ENCODE results near the gene IRAK1.

IRAK1 gene

DNA sequence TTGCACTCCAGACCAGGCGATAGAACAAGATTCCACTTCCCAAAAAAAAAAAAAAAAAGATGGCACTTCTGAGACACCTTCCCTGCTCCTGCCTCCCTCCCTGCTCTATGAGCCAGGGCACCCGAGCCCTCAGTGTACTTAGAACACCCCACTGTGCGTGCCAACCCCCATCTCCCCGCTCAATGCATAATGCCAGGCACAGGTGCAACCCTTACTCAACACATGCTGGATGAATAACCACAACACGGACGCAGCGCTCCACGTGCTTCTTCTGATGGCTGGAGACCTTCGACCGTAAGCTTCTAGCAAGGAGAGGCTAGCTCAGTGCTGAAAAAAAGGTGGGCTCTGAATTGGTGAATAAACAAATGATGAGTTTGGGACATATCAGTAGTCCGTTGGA is 19.9 kb upstream of the IRAK1 start:
- H3K9ac ChIP-seq (ENCODE audit: insufficient read length, low read depth), result no peak overlapping the region
- no peaks in the 10 kb centered on the region for H3K36me3 ChIP-seq (ENCODE audit: insufficient read depth, insufficient read length, low read length)
- H3K4me1 ChIP-seq (ENCODE audit: insufficient read depth, insufficient read length), result no peaks in the 10 kb centered on the region
- TF ChIP-seq SUZ12 (IDR thresholded peaks at IDR 0.05; ENCODE audit: extremely low read depth, insufficient read depth, insufficient read length) (no peak), ZNF274 (IDR thresholded peaks at IDR 0.05; ENCODE audit: low read depth, low read length) (no peak), YY1 (IDR thresholded peaks at IDR 0.05; ENCODE audit: insufficient read depth, insufficient read length) (no peak)
- no peaks in the 10 kb centered on the region for H3K9me3 ChIP-seq (ENCODE audit: insufficient read depth, low read length)
- DNase-seq (ENCODE audit: low read depth, low spot score), result no peak
- no peak overlapping the region for H3K4me3 ChIP-seq (ENCODE audit: insufficient read length, low read depth)
- H3K27me3 ChIP-seq (ENCODE audit: insufficient read depth, insufficient read length), result no peaks in the 10 kb centered on the region

GRCh38 chrX:154038656-154039055 is 19.0 kb upstream of the IRAK1 start:
- H3K9me3 ChIP-seq (ENCODE audit: insufficient read depth, low read length), result no peaks in the 10 kb centered on the region
- H3K4me1 ChIP-seq (ENCODE audit: insufficient read depth, insufficient read length), result no peaks in the 10 kb centered on the region
- TF ChIP-seq SUZ12 (IDR thresholded peaks at IDR 0.05; ENCODE audit: extremely low read depth, insufficient read depth, insufficient read length), result no peak

DNA sequence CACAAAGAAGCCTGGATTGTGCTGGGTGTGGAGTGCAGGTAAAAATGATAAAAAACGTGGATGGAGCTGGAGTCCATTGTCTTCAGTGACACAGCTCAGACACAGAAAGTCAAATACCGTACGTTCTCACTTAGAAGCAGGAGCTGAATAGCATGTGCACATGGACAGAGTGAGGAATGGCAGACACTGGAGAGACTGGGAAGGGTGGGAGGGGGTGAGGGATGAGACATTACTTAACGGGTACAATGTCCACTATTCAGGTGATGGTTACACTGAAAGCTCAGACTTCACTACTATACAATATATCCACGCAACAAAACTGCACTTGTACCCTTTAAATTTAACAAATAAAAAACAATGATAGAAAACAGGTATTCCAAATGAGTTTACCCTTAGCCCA is 18.1 kb upstream of the IRAK1 start:
- H3K4me1 ChIP-seq (ENCODE audit: insufficient read depth, insufficient read length), result no peaks in the 10 kb centered on the region
- no peaks in the 10 kb centered on the region for H3K27me3 ChIP-seq (ENCODE audit: insufficient read depth, insufficient read length)
- no peaks in the 10 kb centered on the region for H3K36me3 ChIP-seq (ENCODE audit: insufficient read depth, insufficient read length, low read length)
- no peak for TF ChIP-seq ZNF274 (IDR thresholded peaks at IDR 0.05; ENCODE audit: low read depth, low read length)
- no peak for TF ChIP-seq YY1 (IDR thresholded peaks at IDR 0.05; ENCODE audit: insufficient read depth, insufficient read length)
- no peak for TF ChIP-seq SUZ12 (IDR thresholded peaks at IDR 0.05; ENCODE audit: extremely low read depth, insufficient read depth, insufficient read length)
- no peak for DNase-seq (ENCODE audit: low read depth, low spot score)
- H3K9me3 ChIP-seq (ENCODE audit: insufficient read depth, low read length), result no peaks in the 10 kb centered on the region
- no peak overlapping the region for H3K9ac ChIP-seq (ENCODE audit: insufficient read length, low read depth)
- H3K4me3 ChIP-seq (ENCODE audit: insufficient read length, low read depth), result no peak overlapping the region

More at GRCh38 chrX:154038656-154039055, 19.0 kb upstream of the IRAK1 start:
- Histone ChIP-seq H3K36me3 (ENCODE audit: insufficient read depth, insufficient read length, low read length) (no peaks in the 10 kb centered on the region), H3K9ac (ENCODE audit: insufficient read length, low read depth) (no peak overlapping the region), H3K27me3 (ENCODE audit: insufficient read depth, insufficient read length) (no peaks in the 10 kb centered on the region), H3K4me3 (ENCODE audit: insufficient read length, low read depth) (no peak overlapping the region)
- no peak for DNase-seq (ENCODE audit: low read depth, low spot score)

GRCh38 chrX:154036513-154036912 is 16.8 kb upstream of the IRAK1 start:
- TF ChIP-seq SUZ12 (IDR thresholded peaks at IDR 0.05; ENCODE audit: extremely low read depth, insufficient read depth, insufficient read length) (no peak), ZNF274 (IDR thresholded peaks at IDR 0.05; ENCODE audit: low read depth, low read length) (no peak)
- no peaks in the 10 kb centered on the region for H3K27me3 ChIP-seq (ENCODE audit: insufficient read depth, insufficient read length)
- H3K9me3 ChIP-seq (ENCODE audit: insufficient read depth, low read length), result no peaks in the 10 kb centered on the region
- peaks cover 6% of the 10 kb centered on the region for H3K36me3 ChIP-seq (ENCODE audit: insufficient read depth, insufficient read length, low read length)
- no peak overlapping the region for H3K9ac ChIP-seq (ENCODE audit: insufficient read length, low read depth)
- no peak overlapping the region for H3K4me3 ChIP-seq (ENCODE audit: insufficient read length, low read depth)
- no peaks in the 10 kb centered on the region for H3K4me1 ChIP-seq (ENCODE audit: insufficient read depth, insufficient read length)
- no peak for DNase-seq (ENCODE audit: low read depth, low spot score)

GRCh38 chrX:154033848-154034247 is 14.1 kb upstream of the IRAK1 start:
- Histone ChIP-seq H3K4me3 (ENCODE audit: insufficient read length, low read depth) (no peak overlapping the region), H3K4me1 (ENCODE audit: insufficient read depth, insufficient read length) (no peaks in the 10 kb centered on the region), H3K36me3 (ENCODE audit: insufficient read depth, insufficient read length, low read length) (peaks cover 25% of the 10 kb centered on the region), H3K9me3 (ENCODE audit: insufficient read depth, low read length) (no peaks in the 10 kb centered on the region), H3K27me3 (ENCODE audit: insufficient read depth, insufficient read length) (no peaks in the 10 kb centered on the region), H3K9ac (ENCODE audit: insufficient read length, low read depth) (no peak overlapping the region)
- TF ChIP-seq ZNF274 (IDR thresholded peaks at IDR 0.05; ENCODE audit: low read depth, low read length) (no peak), SUZ12 (IDR thresholded peaks at IDR 0.05; ENCODE audit: extremely low read depth, insufficient read depth, insufficient read length) (no peak), YY1 (IDR thresholded peaks at IDR 0.05; ENCODE audit: insufficient read depth, insufficient read length) (no peak)
- DNase-seq (ENCODE audit: low read depth, low spot score), result no peak

- H3K36me3 ChIP-seq (ENCODE audit: insufficient read depth, insufficient read length, low read length), result peaks cover 25% of the 10 kb centered on the region
- no peaks in the 10 kb centered on the region for H3K9me3 ChIP-seq (ENCODE audit: insufficient read depth, low read length)
- DNase-seq (ENCODE audit: low read depth, low spot score), result no peak
- H3K9ac ChIP-seq (ENCODE audit: insufficient read length, low read depth), result no peak overlapping the region
- no peaks in the 10 kb centered on the region for H3K27me3 ChIP-seq (ENCODE audit: insufficient read depth, insufficient read length)
- TF ChIP-seq YY1 (IDR thresholded peaks at IDR 0.05; ENCODE audit: insufficient read depth, insufficient read length) (no peak), ZNF274 (IDR thresholded peaks at IDR 0.05; ENCODE audit: low read depth, low read length) (no peak), SUZ12 (IDR thresholded peaks at IDR 0.05; ENCODE audit: extremely low read depth, insufficient read depth, insufficient read length) (no peak)
- no peaks in the 10 kb centered on the region for H3K4me1 ChIP-seq (ENCODE audit: insufficient read depth, insufficient read length)
- H3K4me3 ChIP-seq (ENCODE audit: insufficient read length, low read depth), result no peak overlapping the region
These were observed 13.0 kb upstream of the IRAK1 start for GRCh38 chrX:154032653-154033052.

GRCh38 chrX:154032160-154032559 is 12.5 kb upstream of the IRAK1 start:
- Histone ChIP-seq H3K4me1 (ENCODE audit: insufficient read depth, insufficient read length) (no peaks in the 10 kb centered on the region), H3K4me3 (ENCODE audit: insufficient read length, low read depth) (no peak overlapping the region), H3K27me3 (ENCODE audit: insufficient read depth, insufficient read length) (no peaks in the 10 kb centered on the region), H3K9me3 (ENCODE audit: insufficient read depth, low read length) (no peaks in the 10 kb centered on the region), H3K9ac (ENCODE audit: insufficient read length, low read depth) (no peak overlapping the region), H3K36me3 (ENCODE audit: insufficient read depth, insufficient read length, low read length) (peaks cover 30% of the 10 kb centered on the region)
- TF ChIP-seq SUZ12 (IDR thresholded peaks at IDR 0.05; ENCODE audit: extremely low read depth, insufficient read depth, insufficient read length) (no peak), ZNF274 (IDR thresholded peaks at IDR 0.05; ENCODE audit: low read depth, low read length) (no peak), YY1 (IDR thresholded peaks at IDR 0.05; ENCODE audit: insufficient read depth, insufficient read length) (no peak)
- DNase-seq (ENCODE audit: low read depth, low spot score), result no peak
